Muscle of leg (tissue), 11 donors: ENCODE measurements around the gene CBR4. TPM values are rescaled to one million over a fixed set of nuclear protein-coding genes. Genes with fewer than 3 reads are reported as not detected.

ENCODE experiments used
- DNase-seq: peaks from one replicate; pipeline ENCODE4 v3.0.0; 2013
- H3K27ac ChIP-seq: one replicate; pipeline ENCODE4 v1.5.1; 2013; ENCODE audit warnings: mild to moderate bottlenecking, low read length, control low read depth
- H3K27me3 ChIP-seq: one replicate; pipeline ENCODE4 v1.6.1; 2013; ENCODE audit warnings: low read length; ENCODE audit not compliant: control insufficient read depth, insufficient read depth
- H3K36me3 ChIP-seq: one replicate; pipeline ENCODE4 v1.6.1; 2013; ENCODE audit warnings: low read length; ENCODE audit not compliant: control insufficient read depth, insufficient read depth
- H3K4me1 ChIP-seq: one replicate; pipeline ENCODE4 v1.6.1; 2013; ENCODE audit warnings: low read length; ENCODE audit not compliant: control insufficient read depth, insufficient read depth
- H3K4me3 ChIP-seq: one replicate; pipeline ENCODE4 v1.5.1; 2013; ENCODE audit warnings: low read length, control low read depth
- H3K9me3 ChIP-seq: replicated peaks from 2 replicates; pipeline ENCODE4 v1.6.1; 2013; ENCODE audit warnings: low read depth, low read length; ENCODE audit not compliant: control insufficient read depth
- WGBS: methylation state at CpG from one replicate; pipeline ENCODE4 v1.1.5; 2013; ENCODE audit warnings: missing lambda C conversion rate; ENCODE audit not compliant: insufficient coverage; 5-methylcytosine and 5-hydroxymethylcytosine counted together
- polyA plus RNA-seq, 8 donors: library from polyadenylated mRNA; unstranded; fragments of 120-200 nt; gene quantifications; one replicate each; pipeline versions ENCODE4 v1.2.1 to v1.2.3, GENCODE V29; 2013; ENCODE audit warnings: inconsistent platforms in 1 of 8, low replicate concordance in 1 of 8; ENCODE audit not compliant: insufficient read length in 8 of 8, insufficient read depth in 1 of 8
- total RNA-seq: library from RNA; stranded (reverse); fragments of 120-200 nt; gene quantifications from one replicate; pipeline ENCODE4 v1.2.4, GENCODE V29; 2013

CBR4 gene
- total and polyA plus RNA-seq, 9 donors: 14.1 to 23.9 (median 18.3) TPM

- WGBS: 36% methylated on average over 4 of the region's 7 CpGs
- H3K36me3 ChIP-seq: no peaks in the 10 kb centered on the region
- H3K9me3 ChIP-seq: no peaks in the 10 kb centered on the region
- H3K4me1 ChIP-seq: peaks cover 45% of the 10 kb centered on the region
- peak; percentile 57 for DNase-seq
- no peak overlapping the region for H3K4me3 ChIP-seq
- no peaks in the 10 kb centered on the region for H3K27me3 ChIP-seq
- peak overlapping the region; percentile 81 for H3K27ac ChIP-seq
Measured at GRCh38 chr4:169050284-169050683, 40.2 kb upstream of the CBR4 start.

- WGBS: 91% methylated on average over 4 of the region's 9 CpGs
- H3K27ac ChIP-seq: peak overlapping the region; percentile 83
- H3K4me3 ChIP-seq: no peak overlapping the region
- peaks cover 48% of the 10 kb centered on the region for H3K4me1 ChIP-seq
- H3K9me3 ChIP-seq: peaks cover 2% of the 10 kb centered on the region
- no peaks in the 10 kb centered on the region for H3K36me3 ChIP-seq
- DNase-seq: no peak
- H3K27me3 ChIP-seq: no peaks in the 10 kb centered on the region
Measured at GRCh38 chr4:169048868-169049414, 38.9 kb upstream of the CBR4 start.

- DNase-seq: peak; percentile 95
- H3K27ac ChIP-seq: peak overlapping the region; percentile 83
- H3K4me3 ChIP-seq: no peak overlapping the region
- H3K4me1 ChIP-seq: peaks cover 43% of the 10 kb centered on the region
- H3K27me3 ChIP-seq: no peaks in the 10 kb centered on the region
- H3K36me3 ChIP-seq: no peaks in the 10 kb centered on the region
- WGBS: 64% methylated on average over 3 of the region's 4 CpGs
- H3K9me3 ChIP-seq: peaks cover 2% of the 10 kb centered on the region
Measured at GRCh38 chr4:169047956-169048355, 37.9 kb upstream of the CBR4 start.

GRCh38 chr4:169045862-169046584, 36.0 kb upstream of the CBR4 start:
- no peaks in the 10 kb centered on the region for H3K36me3 ChIP-seq
- no peaks in the 10 kb centered on the region for H3K27me3 ChIP-seq
- no peak overlapping the region for H3K27ac ChIP-seq
- DNase-seq: no peak
- peaks cover 2% of the 10 kb centered on the region for H3K9me3 ChIP-seq
- H3K4me3 ChIP-seq: no peak overlapping the region
- WGBS: 79% methylated on average over 8 of the region's 15 CpGs
- peaks cover 29% of the 10 kb centered on the region for H3K4me1 ChIP-seq

- no peaks in the 10 kb centered on the region for H3K27me3 ChIP-seq
- no peak overlapping the region for H3K27ac ChIP-seq
- H3K4me1 ChIP-seq: peaks cover 23% of the 10 kb centered on the region
- DNase-seq: no peak
- H3K36me3 ChIP-seq: no peaks in the 10 kb centered on the region
- peaks cover 2% of the 10 kb centered on the region for H3K9me3 ChIP-seq
- H3K4me3 ChIP-seq: no peak overlapping the region
- 93% methylated on average over 4 of the region's 5 CpGs for WGBS
Measured at GRCh38 chr4:169044714-169045447, 34.8 kb upstream of the CBR4 start.

GRCh38 chr4:169042608-169043007, 32.6 kb upstream of the CBR4 start:
- Histone ChIP-seq H3K4me1 (peaks cover 17% of the 10 kb centered on the region), H3K27me3 (no peaks in the 10 kb centered on the region), H3K9me3 (peaks cover 2% of the 10 kb centered on the region), H3K27ac (no peak overlapping the region), H3K36me3 (no peaks in the 10 kb centered on the region), H3K4me3 (no peak overlapping the region)
- no peak for DNase-seq
- WGBS: 100% methylated on average over 1 of the region's 2 CpGs

GRCh38 chr4:169040559-169041261, 30.7 kb upstream of the CBR4 start:
- Histone ChIP-seq H3K4me1 (peaks cover 12% of the 10 kb centered on the region), H3K4me3 (no peak overlapping the region), H3K9me3 (peaks cover 2% of the 10 kb centered on the region), H3K36me3 (no peaks in the 10 kb centered on the region), H3K27me3 (no peaks in the 10 kb centered on the region), H3K27ac (no peak overlapping the region)
- 100% methylated on average over 2 of the region's 7 CpGs for WGBS
- no peak for DNase-seq

- 70% methylated on average over 3 of the region's 8 CpGs for WGBS
- Histone ChIP-seq H3K4me3 (no peak overlapping the region), H3K9me3 (no peaks in the 10 kb centered on the region)
Measured at GRCh38 chr4:169039251-169039954, 29.3 kb upstream of the CBR4 start.

GRCh38 chr4:169037506-169037905, 27.5 kb upstream of the CBR4 start:
- H3K27ac ChIP-seq: no peak overlapping the region
- H3K4me3 ChIP-seq: no peak overlapping the region
- H3K4me1 ChIP-seq: peaks cover 9% of the 10 kb centered on the region
- H3K36me3 ChIP-seq: no peaks in the 10 kb centered on the region
- no CpG with 5 or more reads among the region's 3 CpGs for WGBS
- no peaks in the 10 kb centered on the region for H3K9me3 ChIP-seq
- no peak for DNase-seq
- no peaks in the 10 kb centered on the region for H3K27me3 ChIP-seq

More at GRCh38 chr4:169039251-169039954, 29.3 kb upstream of the CBR4 start:
- DNase-seq: no peak
- Histone ChIP-seq H3K27ac (no peak overlapping the region), H3K4me1 (peaks cover 9% of the 10 kb centered on the region), H3K36me3 (no peaks in the 10 kb centered on the region), H3K27me3 (no peaks in the 10 kb centered on the region)
